ENCODE data around the gene SETDB1. TPM values are rescaled to one million over a fixed set of nuclear protein-coding genes. Genes with fewer than 3 reads are reported as not detected.
"Not testable (repeated sequence)": the region's sequence is repeated elsewhere in the genome, so short reads cannot be mapped to it uniquely, and the experiment has no call there.

Gene SETDB1
- total RNA-seq (2021) (45.6 and 51.1 TPM in 2 replicates), Bru-seq, nascent RNA (percentile 78 among the genes with signal in this experiment), BruChase-seq, experiment 1, labeled RNA remaining after a 2-hour chase (percentile 80 among the genes with signal in this experiment), BruChase-seq, experiment 2, labeled RNA remaining after a 6-hour chase (percentile 80 among the genes with signal in this experiment)
- long read RNA-seq, partial matches to known transcripts = 11 of 26 reads
- long read RNA-seq, other reads (novel, unspliced or antisense) = 12 of 26 reads

GRCh38 chr1:150926097-150926741, at the start of gene SETDB1:
Gene SETDB1 (plus strand): TSS chr1:150926363. CDS start chr1:150927715, 1,352 bp downstream.
- BruUV-seq (replicated peaks) = no TSS peak
- intact Hi-C loops (cut with micrococcal nuclease; ENCODE audit: unreplicated experiment) = loop anchor here (1.0 to 2.0 kb wide), 2 partner anchors 50 to 53 kb away; partner anchors contain the start of gene ARNT
- Histone ChIP-seq H3K9me2 (ENCODE audit: insufficient read depth) (no peaks in the 10 kb centered on the region), H3K36me3 (ENCODE audit: low read depth) (peaks cover 30% of the 10 kb centered on the region), H3K4me1 (replicated peaks; ENCODE audit: insufficient read depth) (peaks cover 14% of the 10 kb centered on the region), H2AFZ (peak within 1 kb of the TSS; percentile 94), H3K27ac (peak within 1 kb of the TSS; percentile 79), H3K27me3 (ENCODE audit: insufficient read depth, low read depth) (no peaks in the 10 kb centered on the region), H3K79me2 (ENCODE audit: low read depth) (peaks cover 20% of the 10 kb centered on the region), H3K4me2 (peak within 1 kb of the TSS; percentile 79), H3F3A (ENCODE audit: insufficient read depth, low read depth) (peaks cover 21% of the 10 kb centered on the region), H4K20me1 (ENCODE audit: insufficient read depth) (no peaks in the 10 kb centered on the region), H3K4me3 (peak within 1 kb of the TSS; percentile 67), H3K9me3 (ENCODE audit: insufficient read depth, low read depth) (no peaks in the 10 kb centered on the region)
- CTCF ChIA-PET = interaction anchor here (0.6 to 0.7 kb wide), 4 partner anchors 51 to 374 kb away, joined by 3 to 13 read pairs (median 6); no protein-coding TSS in a partner anchor
- POLR2A ChIA-PET (ENCODE audit: unreplicated experiment) = interaction anchor here (0.6 kb wide), 2 partner anchors 230 to 355 kb away, joined by 6 to 13 read pairs; no protein-coding TSS in a partner anchor
- TF ChIP-seq EZH2 (IDR thresholded peaks at IDR 0.05; ENCODE audit: low read depth) (no peak), CTCF (conservative IDR thresholded peaks at IDR 0.05) (no peak)
- peak; percentile 91 to 95 for DNase-seq

- not testable (repeated sequence) for H3K9me2 ChIP-seq (ENCODE audit: insufficient read depth); DNase-seq; H4K20me1 ChIP-seq (ENCODE audit: insufficient read depth); BruUV-seq (replicated peaks); H3K4me3 ChIP-seq; H3K9me3 ChIP-seq (ENCODE audit: insufficient read depth, low read depth); H3K27me3 ChIP-seq (ENCODE audit: insufficient read depth, low read depth); H2AFZ ChIP-seq; H3K27ac ChIP-seq; H3K36me3 ChIP-seq (ENCODE audit: low read depth); H3K4me2 ChIP-seq
- intact Hi-C loops (cut with micrococcal nuclease; ENCODE audit: unreplicated experiment) = loop anchor here (5.0 kb wide), 1 partner anchor 98 kb away; no protein-coding TSS in a partner anchor
- ChIA-PET CTCF (interaction anchor here (0.6 to 0.7 kb wide), 3 partner anchors 90 to 191 kb away, joined by 3 read pairs; no protein-coding TSS in a partner anchor), POLR2A (ENCODE audit: unreplicated experiment) (interaction anchor here (0.6 kb wide), 2 partner anchors 54 to 334 kb away, joined by 3 to 12 read pairs; no protein-coding TSS in a partner anchor)
- H3K79me2 ChIP-seq (ENCODE audit: low read depth) = peaks cover 20% of the 10 kb centered on the region
- peaks cover 46% of the 10 kb centered on the region for H3F3A ChIP-seq (ENCODE audit: insufficient read depth, low read depth)
- peaks cover 37% of the 10 kb centered on the region for H3K4me1 ChIP-seq (replicated peaks; ENCODE audit: insufficient read depth)
Observed at GRCh38 chr1:150878931-150879330, 47.2 kb upstream of the SETDB1 start.

GRCh38 chr1:150881331-150882070, 44.7 kb upstream of the SETDB1 start:
- Histone ChIP-seq H3F3A (ENCODE audit: insufficient read depth, low read depth) (peaks cover 37% of the 10 kb centered on the region), H3K4me2 (no peak overlapping the region), H3K9me2 (ENCODE audit: insufficient read depth) (no peaks in the 10 kb centered on the region), H4K20me1 (ENCODE audit: insufficient read depth) (no peaks in the 10 kb centered on the region), H3K9me3 (ENCODE audit: insufficient read depth, low read depth) (no peaks in the 10 kb centered on the region), H3K27ac (peak overlapping the region; percentile 19; the same call in 1 of the 2 replicates), H3K36me3 (ENCODE audit: low read depth) (no peaks in the 10 kb centered on the region), H3K27me3 (ENCODE audit: insufficient read depth, low read depth) (no peaks in the 10 kb centered on the region), H3K4me1 (replicated peaks; ENCODE audit: insufficient read depth) (peaks cover 18% of the 10 kb centered on the region), H2AFZ (peak overlapping the region; percentile 37; the same call in 1 of the 2 replicates), H3K79me2 (ENCODE audit: low read depth) (no peaks in the 10 kb centered on the region), H3K4me3 (no peak overlapping the region)
- intact Hi-C loops (cut with micrococcal nuclease; ENCODE audit: unreplicated experiment) = no loop called here
- ChIA-PET POLR2A (ENCODE audit: unreplicated experiment) (no interaction called here), CTCF (no interaction called here)
- TF ChIP-seq CTCF (conservative IDR thresholded peaks at IDR 0.05) (no peak), EZH2 (IDR thresholded peaks at IDR 0.05; ENCODE audit: low read depth) (no peak)
- no TSS peak for BruUV-seq (replicated peaks)
- peak in 1 of 2 experiments; percentile 76 for DNase-seq

- H3K36me3 ChIP-seq (ENCODE audit: low read depth); H2AFZ ChIP-seq; H3K4me2 ChIP-seq; BruUV-seq (replicated peaks); H3K9me2 ChIP-seq (ENCODE audit: insufficient read depth); H4K20me1 ChIP-seq (ENCODE audit: insufficient read depth); CTCF ChIA-PET; H3K27me3 ChIP-seq (ENCODE audit: insufficient read depth, low read depth); H3K27ac ChIP-seq; H3K79me2 ChIP-seq (ENCODE audit: low read depth); H3K4me3 ChIP-seq; POLR2A ChIA-PET (ENCODE audit: unreplicated experiment); DNase-seq; intact Hi-C loops (cut with micrococcal nuclease; ENCODE audit: unreplicated experiment); H3K9me3 ChIP-seq (ENCODE audit: insufficient read depth, low read depth): not testable (repeated sequence)
- H3K4me1 ChIP-seq (replicated peaks; ENCODE audit: insufficient read depth) = peaks cover 18% of the 10 kb centered on the region
- H3F3A ChIP-seq (ENCODE audit: insufficient read depth, low read depth) = peaks cover 24% of the 10 kb centered on the region
Observed at GRCh38 chr1:150883121-150883520, 43.0 kb upstream of the SETDB1 start.
